Heart left ventricle (tissue), 16 donors: ENCODE data around the gene RAD51B. TPM values are rescaled to one million over a fixed set of nuclear protein-coding genes. Genes with fewer than 3 reads are reported as not detected.

Source experiments
- ATAC-seq, 4 donors: fragments of 200-7000 bp; cut with Tn5 transposase; one replicate each; pipeline ENCODE4 v1.9.1; 2020 to 2022; ENCODE audit warnings: moderate library complexity in 4 of 4, mild to moderate bottlenecking in 3 of 4, moderate number of reproducible peaks in 1 of 4
- DNase-seq, 5 donors: peaks; one replicate each; pipeline ENCODE4 v3.0.0-alpha.2; 2020
- H3K27ac ChIP-seq, 12 donors: fragments of 200-600 bp; sonication (generic) in 4 of 12; one replicate each; pipeline versions ENCODE4 v1.5.0 to v1.8.0; 2016 to 2022; ENCODE audit warnings: mild to moderate bottlenecking in 2 of 12
- H3K27me3 ChIP-seq, 9 donors: fragments of 200-600 bp; sonication (generic) in 2 of 9; one replicate each; pipeline versions ENCODE4 v1.5.1 to v1.8.0; 2016 to 2022; ENCODE audit warnings: mild to moderate bottlenecking in 3 of 9
- H3K36me3 ChIP-seq, 9 donors: fragments of 200-600 bp; sonication (generic) in 2 of 9; one replicate each; pipeline versions ENCODE4 v1.5.0 to v1.8.0; 2018 to 2022; ENCODE audit warnings: mild to moderate bottlenecking in 2 of 9
- H3K4me1 ChIP-seq, 12 donors: fragments of 200-600 bp; sonication (generic) in 4 of 12; one replicate each; pipeline versions ENCODE4 v1.5.0 to v1.8.0; 2016 to 2022; ENCODE audit warnings: mild to moderate bottlenecking in 3 of 12
- H3K4me3 ChIP-seq, 12 donors: fragments of 200-600 bp; sonication (generic) in 4 of 12; one replicate each; pipeline versions ENCODE4 v1.5.0 to v1.8.0; 2017 to 2022; ENCODE audit warnings: mild to moderate bottlenecking in 9 of 12, moderate library complexity in 4 of 12
- H3K9me3 ChIP-seq, 12 donors: fragments of 200-600 bp; sonication (generic) in 4 of 12; one replicate each; pipeline versions ENCODE4 v1.5.0 to v1.8.0; 2016 to 2022; ENCODE audit warnings: mild to moderate bottlenecking in 1 of 12
- CTCF ChIP-seq, 12 donors: fragments of 200-600 bp; sonication (generic) in 4 of 12; IDR thresholded peaks; one replicate each; pipeline versions ENCODE4 v1.5.0 to v1.8.0; 2018 to 2022; ENCODE audit warnings: antibody characterized with exemption in 12 of 12, mild to moderate bottlenecking in 5 of 12
- POLR2A ChIP-seq, 2 donors: fragments of 450-650 bp; IDR thresholded peaks; one replicate each; pipeline ENCODE4 v1.6.1; 2017; ENCODE audit warnings: antibody characterized with exemption in 2 of 2, mild to moderate bottlenecking in 2 of 2, moderate library complexity in 2 of 2
- WGBS, 4 donors: extraction: QIAGEN DNeasy Blood & Tissue Kit in 2 of 4; methylation state at CpG; one replicate each; pipeline versions ENCODE4 v1.1.5 to v1.1.7; 2013 to 2018; 5-methylcytosine and 5-hydroxymethylcytosine counted together
- intact Hi-C, 10 donors: fragments of 100-400 bp; cut with DNase I; formaldehyde crosslinking; loops; one replicate each; pipeline versions ENCODE4 v1.11.1 to v1.14.2; 2022
- polyA plus RNA-seq, 2 donors: library from polyadenylated mRNA; stranded (reverse); fragments of 200-250 nt; gene quantifications; one replicate each; pipeline ENCODE4 v1.2.3, GENCODE V29; 2013
- total RNA-seq, 9 donors: library from RNA; depleted of rRNA in 2 of 9; stranded (reverse); fragments of >200 nt in 2 of 9; fragmentation: NEBNext Ultra II Directional in 3 of 9; extraction: Animal tissue kit (Norgen Biotek cat#: 25700) in 3 of 9; gene quantifications; one replicate each; pipeline versions ENCODE4 v1.1.0 to v1.2.4, GENCODE V29; 2016 to 2023
- donor health status: ischemic (EF 13 %, LVEDD 7.1; RV severe dilation, severe dysfunction).
- donor health status: healthy with polysubstance abuse.
- donor health status: DM: no; HTN: yes; CAD: no.
- donor health status: DM: no; HTN: no; CAD: no.
- donor health status: ischemic (EF 25% LVEDD 6.9; RV normal size, moderate dysfunction).
- donor health status: ischemic (EF 25% LVEDD 5.7; RV mildly dilated, moderate dysfunction).
- donor health status: healthy.
- donor health status: DM: yes; HTN: yes; CAD: no.
- donor health status: ischemic (EF 35%, LVEDD 5.7; RV mildly dilated, moderate dysfunction).
- donor health status: nonischemic (EF 11% LVEDD 7.7; RV severe dilation, severe dysfunction).
- donor health status: DM: yes; HTN: yes; CAD: no.
- donor health status: PGD.
- donor health status: ischemic (EF 29% LVEDD 5.4; RV normal size, mild dysfunction).
- donor health status: nonischemic (EF 23%, LVEDD 6.1; RV moderate dilation, normal function).

The RAD51B gene
- total and polyA plus RNA-seq, 11 donors, result 1.3 to 11.3 (median 3.2) TPM

DNA sequence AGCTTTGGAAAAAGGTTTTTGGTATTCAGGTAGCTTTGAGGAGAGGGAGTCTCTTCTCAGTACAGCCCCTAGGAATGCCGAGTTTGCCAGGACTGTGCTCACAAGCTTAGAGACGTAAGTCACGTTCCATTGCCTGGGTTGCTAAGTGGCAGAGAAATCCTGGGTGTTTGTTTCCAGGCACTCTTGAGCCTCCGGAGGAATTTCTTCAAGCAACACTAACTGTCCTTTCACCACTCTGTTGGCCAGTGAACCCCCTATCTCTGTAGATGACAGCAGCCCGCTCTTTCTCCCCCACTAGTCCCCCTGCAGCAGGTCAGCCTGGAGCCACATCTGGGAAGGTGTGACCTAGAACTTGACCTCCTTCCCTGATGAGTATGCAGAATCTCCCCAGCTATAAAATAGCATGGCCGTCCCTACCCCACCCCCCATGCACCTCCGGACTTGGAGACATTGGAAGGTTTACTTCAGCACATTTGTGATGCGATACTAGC, 810.5 kb downstream of the RAD51B start:
- H3K4me1 ChIP-seq, result peaks cover 0 to 73% (median 49%) of the 10 kb centered on the region in 12 donors
- H3K27me3 ChIP-seq, result no peaks in the 10 kb centered on the region
- H3K36me3 ChIP-seq, result no peaks in the 10 kb centered on the region
- intact Hi-C loops, result loop anchor here in 1 of 10 donors (10.0 kb wide), 1 partner anchor 235 kb away; no protein-coding TSS in a partner anchor
- H3K27ac ChIP-seq, result peak overlapping the region in 2 of 12 donors; percentile 17 to 34
- ATAC-seq (no peak), DNase-seq (no peak)
- H3K4me3 ChIP-seq, result no peak overlapping the region
- WGBS, 4 donors, result 82 to 90% (median 86%) methylated on average over 8 of the region's 8 CpGs
- no peaks in the 10 kb centered on the region for H3K9me3 ChIP-seq
- TF ChIP-seq POLR2A (IDR thresholded peaks at IDR 0.05), result no peak
- no peak for TF ChIP-seq CTCF (IDR thresholded peaks at IDR 0.05)

DNA sequence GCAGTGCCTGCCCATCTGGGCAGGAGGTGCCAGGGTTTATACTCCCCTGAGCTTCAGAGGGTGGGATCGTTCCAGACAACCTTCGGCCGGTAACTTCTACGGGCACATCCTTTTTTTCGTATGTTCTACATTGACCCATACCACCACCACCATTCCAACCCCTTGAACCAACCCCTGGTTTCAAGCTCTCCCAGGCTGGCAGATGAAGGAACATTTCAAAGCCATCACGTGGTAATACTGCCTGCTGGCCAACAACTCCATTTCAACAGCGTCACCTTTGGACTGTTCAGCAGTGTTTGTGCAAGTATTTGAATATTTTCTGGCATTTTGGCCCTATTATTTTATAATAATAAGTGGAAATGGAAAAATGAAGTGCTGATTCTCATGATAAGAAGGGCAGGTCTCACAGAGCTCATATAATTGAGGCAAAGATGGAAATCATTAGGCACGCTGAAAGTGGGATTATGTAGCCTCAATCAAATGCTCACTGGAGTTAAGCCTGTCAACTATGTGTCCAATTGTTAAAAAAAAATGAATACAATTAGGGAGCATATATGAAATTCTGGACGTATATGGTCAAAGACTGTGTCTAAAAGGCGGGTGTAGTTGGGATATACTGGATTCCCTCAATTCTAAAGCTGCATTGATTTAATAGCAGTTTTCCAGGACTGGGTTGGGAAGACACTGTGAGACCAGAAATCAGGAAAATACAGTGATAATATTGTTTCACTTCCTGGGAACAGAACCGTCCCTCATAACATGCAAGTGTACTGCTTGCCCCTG, 811.2 kb downstream of the RAD51B start:
- intact Hi-C loops, result loop anchor here in 1 of 10 donors (10.0 kb wide), 1 partner anchor 236 kb away; no protein-coding TSS in a partner anchor
- peaks cover 0 to 71% (median 49%) of the 10 kb centered on the region in 12 donors for H3K4me1 ChIP-seq
- ATAC-seq, result no peak

DNA sequence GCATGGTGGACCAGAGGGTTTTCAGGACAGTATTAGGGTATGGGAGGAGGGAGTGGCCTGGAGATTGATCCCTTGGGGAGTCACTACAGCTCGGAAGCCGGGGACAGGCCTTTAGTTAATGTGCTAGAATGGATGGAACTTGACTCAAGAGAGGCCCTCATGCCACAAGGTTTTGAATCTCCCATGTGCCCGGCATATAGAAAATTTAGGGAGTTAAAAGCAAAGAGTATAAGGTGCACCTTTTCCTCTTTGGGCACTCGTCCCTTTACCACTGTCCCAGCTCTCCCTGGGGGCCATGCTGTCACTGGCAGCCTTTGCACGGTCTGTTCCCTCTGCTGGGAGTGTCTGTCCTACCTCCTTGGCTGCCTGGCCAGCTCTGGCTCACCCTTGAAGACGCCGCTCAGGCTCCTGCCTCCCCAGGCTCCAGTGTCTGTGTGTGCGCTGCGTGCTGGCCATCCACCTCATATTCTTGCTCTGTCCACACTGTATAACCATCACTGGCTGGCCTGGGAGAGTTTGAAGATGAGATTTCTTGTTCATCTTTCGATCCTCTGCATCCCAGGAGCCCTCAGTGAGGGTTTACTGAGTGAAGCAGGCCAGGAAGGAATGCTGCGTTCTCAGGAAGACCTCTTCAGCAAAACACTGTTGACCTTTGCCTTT, 811.9 kb downstream of the RAD51B start:
- ATAC-seq, result no peak
- H3K36me3 ChIP-seq, result no peaks in the 10 kb centered on the region
- H3K4me1 ChIP-seq, result peaks cover 0 to 64% (median 43%) of the 10 kb centered on the region in 12 donors
- peak overlapping the region; percentile 29 to 82 (median 72) for H3K27ac ChIP-seq
- WGBS, 4 donors, result 83 to 88% (median 85%) methylated on average over 11 of the region's 11 CpGs
- intact Hi-C loops, result loop anchor here in 1 of 10 donors (10.0 kb wide), 1 partner anchor 237 kb away; no protein-coding TSS in a partner anchor
- no peaks in the 10 kb centered on the region for H3K9me3 ChIP-seq
- DNase-seq, result no peak
- TF ChIP-seq POLR2A (IDR thresholded peaks at IDR 0.05) (no peak), CTCF (IDR thresholded peaks at IDR 0.05) (no peak)
- H3K27me3 ChIP-seq, result no peaks in the 10 kb centered on the region
- H3K4me3 ChIP-seq, result no peak overlapping the region

More for the DNA sequence above, 811.2 kb downstream of the RAD51B start:
- Histone ChIP-seq H3K4me3 (no peak overlapping the region), H3K27me3 (no peaks in the 10 kb centered on the region), H3K36me3 (no peaks in the 10 kb centered on the region), H3K27ac (peak overlapping the region in 9 of 12 donors; percentile 29 to 82 (median 76)), H3K9me3 (no peaks in the 10 kb centered on the region)
- no peak for TF ChIP-seq POLR2A (IDR thresholded peaks at IDR 0.05)
- peak in 1 of 12 donors; percentile 4 for TF ChIP-seq CTCF (IDR thresholded peaks at IDR 0.05)
- no peak for DNase-seq
- 80 to 92% (median 90%) methylated on average over 11 of the region's 11 CpGs for WGBS, 4 donors
